Bone marrow (tissue), 2 donors: Measurements from ENCODE around the gene JAG2.

Experiments
- DNase-seq, 2 donors: peaks; one replicate each; lab custom pipeline; 2025; lab: John Stamatoyannopoulos, UW

The JAG2 gene

GRCh38 chr14:105168496-105168978 lies at the start of gene JAG2:
JAG2 (minus strand) TSS chr14:105168776; CDS start chr14:105168420, 356 bp downstream.
- no peak for DNase-seq

- DNase-seq = no peak
These were observed 49.2 kb upstream of the JAG2 start for GRCh38 chr14:105217774-105218173.

DNA sequence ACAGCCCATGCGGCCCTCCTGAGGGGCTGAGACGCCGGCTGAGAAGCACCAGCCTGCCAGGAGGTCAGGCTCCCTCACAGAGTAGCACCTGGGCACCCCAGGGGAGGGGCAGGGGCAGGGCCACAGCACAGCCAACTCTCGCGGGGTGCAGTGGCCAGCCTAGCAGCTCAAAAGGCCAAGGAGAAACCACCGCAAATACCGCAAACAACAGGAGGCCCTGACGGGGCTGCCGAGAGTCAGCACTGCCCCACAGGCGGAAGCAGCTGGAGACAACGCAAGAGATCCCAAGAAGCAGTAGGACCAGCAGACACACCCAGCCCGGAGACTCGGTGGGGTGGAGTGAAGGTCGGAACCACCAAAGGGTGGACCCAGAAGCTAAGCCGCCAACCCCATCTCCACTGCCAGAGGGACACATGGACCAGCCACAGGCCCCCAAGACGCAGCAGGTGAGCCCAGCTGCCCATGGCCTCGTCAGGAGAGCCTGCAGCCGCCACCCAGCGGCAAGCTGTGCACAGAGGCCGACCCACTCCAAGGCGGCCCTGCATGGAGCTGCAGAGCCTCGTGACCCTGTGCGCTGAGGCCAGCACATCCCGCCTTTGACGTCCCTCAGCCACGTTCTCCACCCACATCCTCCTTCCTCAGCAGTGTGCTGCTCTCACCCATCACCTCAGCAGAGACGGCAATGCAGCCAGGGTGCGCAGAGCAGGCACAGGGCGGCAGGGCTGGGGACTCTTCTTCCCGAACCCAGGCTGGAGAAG lies 48.1 kb upstream of the JAG2 start:
- DNase-seq = no peak

GRCh38 chr14:105215602-105216001 lies 47.0 kb upstream of the JAG2 start:
- DNase-seq = no peak

GRCh38 chr14:105214324-105214915 lies 45.8 kb upstream of the JAG2 start:
- no peak for DNase-seq

DNA sequence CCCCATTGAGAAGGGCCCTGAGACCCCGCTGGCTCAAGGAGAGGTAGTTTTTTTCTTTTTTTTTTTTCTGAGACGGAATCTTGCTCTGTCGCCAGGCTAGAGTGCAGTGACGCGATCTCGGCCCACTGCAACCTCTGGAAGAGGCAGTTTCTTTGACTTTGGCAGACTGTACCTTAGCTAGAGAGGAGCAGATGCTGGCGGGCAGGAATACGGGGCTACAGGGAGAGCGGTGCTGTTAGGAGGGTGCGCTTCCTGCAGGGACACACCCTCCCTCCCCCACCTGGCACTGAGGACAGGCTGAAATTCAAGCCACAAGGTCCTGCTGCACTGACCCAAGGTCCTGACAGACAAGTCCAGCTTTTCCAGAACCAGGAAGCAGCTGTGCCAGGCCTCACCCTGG lies 44.8 kb upstream of the JAG2 start:
- DNase-seq = no peak

DNA sequence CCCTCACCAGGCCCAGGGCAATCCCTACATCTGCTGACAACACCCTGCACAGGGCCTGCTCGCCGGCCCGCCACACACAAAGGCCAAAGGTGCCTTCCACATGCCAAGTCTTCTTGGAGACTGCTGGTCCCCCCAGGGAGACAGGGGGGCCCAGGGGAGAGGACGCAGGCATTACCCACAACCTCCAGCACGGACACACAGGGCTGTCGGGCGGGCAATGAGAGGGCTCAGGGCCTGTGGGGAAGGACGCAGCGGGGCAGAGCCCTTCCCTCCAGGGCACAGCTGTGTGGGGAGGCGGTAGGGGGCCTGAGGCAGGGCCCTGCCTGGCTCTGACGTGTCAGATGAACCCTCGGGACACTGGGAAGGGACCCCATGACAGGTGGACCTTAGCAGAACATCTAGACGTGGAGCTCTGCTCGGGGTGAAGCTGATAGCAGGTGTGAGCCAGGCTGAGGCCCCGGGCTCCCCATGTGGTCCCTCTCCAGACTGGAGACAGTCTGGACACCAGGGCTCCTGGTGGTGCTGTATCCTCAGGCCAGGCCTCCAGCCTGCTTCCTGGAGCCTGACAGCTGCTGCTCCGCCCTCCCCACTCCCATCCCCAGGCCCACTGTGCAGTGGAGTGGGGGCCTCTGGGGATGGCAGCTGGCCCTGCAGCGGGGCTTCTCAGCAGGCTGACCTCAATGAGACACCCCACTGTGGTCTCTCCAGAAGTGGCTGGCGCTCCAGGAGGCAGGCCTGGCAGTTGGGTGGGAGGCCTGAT lies 44.1 kb upstream of the JAG2 start:
- no peak for DNase-seq

GRCh38 chr14:105211758-105212089 lies 43.1 kb upstream of the JAG2 start:
- no peak for DNase-seq

- DNase-seq = no peak
These were observed 42.6 kb upstream of the JAG2 start for GRCh38 chr14:105211086-105211757.

DNA sequence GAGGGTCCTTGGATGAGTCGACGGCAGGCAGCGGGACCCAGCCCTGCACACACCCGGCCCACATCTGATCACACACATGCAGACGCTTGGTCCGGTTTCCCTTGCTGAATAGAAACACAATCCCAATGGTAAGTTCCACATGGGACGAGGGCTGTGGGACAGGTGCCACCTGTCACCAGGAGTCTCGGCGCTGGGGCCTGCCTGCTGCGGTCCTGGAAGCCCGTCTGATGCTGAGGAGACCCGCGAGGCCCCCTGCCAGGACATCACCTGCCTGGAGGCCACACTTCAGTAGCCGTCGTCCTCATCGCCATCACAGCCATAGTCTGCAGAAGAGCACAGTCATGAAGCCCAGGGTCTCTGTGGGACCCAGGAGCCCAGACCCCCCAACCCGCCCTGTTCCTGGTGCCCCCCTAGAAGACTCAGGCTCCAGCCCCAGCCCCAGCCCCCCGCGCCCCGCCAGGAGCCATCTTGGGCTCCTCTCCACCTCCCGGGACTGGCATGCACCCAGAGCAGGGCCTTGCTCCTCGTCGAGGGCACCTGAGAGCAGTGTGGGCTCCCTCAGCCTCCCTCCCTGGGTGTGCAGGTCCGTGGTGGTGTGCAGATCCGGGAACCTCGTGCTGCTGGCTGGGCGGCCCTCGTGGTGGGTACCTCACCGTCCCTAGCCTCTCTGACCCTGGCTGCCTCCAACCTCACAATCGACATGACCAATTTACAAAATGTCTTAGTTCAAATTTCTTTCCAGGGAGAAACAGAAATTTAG lies 41.9 kb upstream of the JAG2 start:
- DNase-seq = no peak

DNA sequence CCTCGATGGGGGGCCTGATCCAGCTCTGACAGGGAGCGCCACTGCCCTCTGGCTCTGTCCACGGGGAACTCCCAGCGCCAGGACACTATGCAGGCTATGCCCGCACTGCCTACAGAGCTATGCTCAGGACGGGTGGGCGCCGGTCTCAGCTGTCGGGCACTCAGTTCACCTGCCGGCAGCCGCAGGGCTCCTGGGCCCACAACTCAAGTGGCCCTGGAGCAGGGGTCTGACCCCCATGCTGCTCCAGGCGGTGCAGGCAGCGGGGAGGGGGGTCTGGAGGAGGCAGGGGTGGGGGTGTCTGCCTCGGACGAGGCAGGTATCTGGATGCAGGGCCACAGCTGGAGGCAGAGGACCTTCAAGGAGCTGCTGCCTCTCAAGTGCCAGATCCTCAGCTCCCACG lies 41.1 kb upstream of the JAG2 start:
- no peak for DNase-seq

DNA sequence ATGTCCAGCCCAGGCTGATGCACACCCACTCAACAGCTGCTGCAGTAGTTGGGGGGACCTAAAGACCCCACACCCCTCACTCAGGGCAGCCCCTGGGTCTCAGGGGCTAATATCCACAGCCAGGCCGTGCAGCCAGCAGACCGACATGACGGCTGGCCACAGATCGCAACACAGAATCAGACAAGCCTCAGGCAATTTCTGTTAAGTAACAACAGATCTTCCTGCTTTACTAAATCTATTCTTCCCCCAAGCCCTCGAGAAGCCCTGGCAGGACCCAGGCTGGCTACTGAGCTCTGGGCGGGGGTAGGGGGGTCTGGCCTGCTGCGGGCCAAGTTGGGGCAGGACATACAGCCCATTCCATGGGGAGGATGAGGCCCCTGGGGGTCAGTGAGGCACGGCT lies 40.5 kb upstream of the JAG2 start:
- no peak for DNase-seq

DNA sequence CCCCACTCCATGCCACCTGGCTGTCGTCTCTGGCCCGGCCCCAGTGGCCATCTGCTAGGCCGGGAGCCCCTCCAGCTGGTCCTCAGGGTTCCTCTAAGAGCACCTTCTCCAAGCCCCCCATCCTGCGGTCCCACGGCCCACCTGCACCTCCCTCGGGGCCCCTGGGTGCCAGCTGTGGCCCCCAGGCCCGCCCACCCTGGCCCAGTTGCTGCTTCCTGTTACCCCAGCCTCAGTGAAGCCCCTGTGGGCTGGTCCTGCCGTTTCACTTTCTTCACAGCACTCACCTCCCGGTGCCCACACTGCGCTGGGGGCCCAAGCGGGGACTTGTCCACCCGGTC lies 40.1 kb upstream of the JAG2 start:
- no peak for DNase-seq

GRCh38 chr14:105207996-105208737 lies 39.6 kb upstream of the JAG2 start:
- DNase-seq = no peak

DNA sequence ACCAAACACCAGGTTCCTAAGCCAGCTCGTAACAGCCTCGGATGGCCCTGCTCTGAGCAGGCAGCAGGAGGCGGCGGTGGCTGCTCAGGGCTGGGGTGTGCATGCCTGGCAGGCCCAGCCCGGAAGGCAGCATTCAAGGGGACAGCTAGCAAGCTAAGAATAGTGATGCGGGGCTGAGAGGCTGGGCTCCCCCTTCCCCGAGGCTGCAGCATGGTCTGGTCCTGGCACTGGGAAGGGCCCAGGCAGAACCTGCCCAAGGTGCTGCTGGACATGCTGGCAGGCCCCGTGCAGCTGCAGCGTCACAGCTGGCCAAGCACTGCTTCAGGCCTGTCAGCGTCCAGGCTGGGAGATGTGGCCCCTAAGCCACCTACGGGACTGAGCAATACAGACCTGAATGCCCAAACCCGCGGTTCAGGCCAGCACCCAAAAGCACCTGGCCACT lies 38.9 kb upstream of the JAG2 start:
- DNase-seq = no peak

GRCh38 chr14:105206873-105207272 lies 38.3 kb upstream of the JAG2 start:
- no peak for DNase-seq

DNA sequence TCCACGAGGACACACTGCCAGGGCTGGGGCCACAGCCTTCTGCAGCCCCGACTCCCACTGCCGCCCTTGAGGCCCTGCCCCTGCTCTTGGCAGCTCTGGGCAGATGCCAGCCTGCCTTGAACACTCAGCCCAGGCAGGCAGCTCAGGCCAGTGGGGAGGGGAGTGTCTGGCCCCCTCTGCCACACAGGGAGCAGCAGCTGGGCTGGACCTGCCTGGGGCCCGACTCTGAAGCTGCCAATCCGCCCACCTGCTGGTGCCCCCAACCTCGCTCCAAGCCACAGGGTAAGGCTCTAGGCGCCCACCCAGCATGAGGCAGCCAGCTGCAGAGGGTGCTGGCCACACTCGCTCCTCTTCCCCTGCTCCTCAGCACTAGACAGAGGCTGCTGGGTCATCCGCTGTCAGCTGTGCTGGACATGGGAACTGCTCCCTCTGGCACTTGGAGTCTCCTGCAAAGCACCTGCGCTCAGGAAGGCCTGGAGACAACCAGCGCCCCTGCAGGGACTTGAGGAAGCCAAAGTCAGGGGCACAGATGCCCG lies 37.2 kb upstream of the JAG2 start:
- no peak for DNase-seq

GRCh38 chr14:105204931-105205672 lies 36.5 kb upstream of the JAG2 start:
- no peak for DNase-seq

GRCh38 chr14:105204206-105204930 lies 35.8 kb upstream of the JAG2 start:
- DNase-seq = no peak
